Measurements from ENCODE around the gene ESR1. TPM values are rescaled to one million over a fixed set of nuclear protein-coding genes. Genes with fewer than 3 reads are reported as not detected.
A peak's percentile ranks its signal among the peaks of the same experiment; 100 is the strongest.

Gene ESR1
- polyA plus RNA-seq, 1 of the 3 experiments (the other 2 are of a cell fraction) = under 0.01 TPM

GRCh38 chr6:152146385-152146784 lies 338.9 kb downstream of the ESR1 start (continued):
- TF ChIP-seq REST (IDR thresholded peaks at IDR 0.05; ENCODE audit: low read depth, low read length) (peak; percentile 93), NFIC (IDR thresholded peaks at IDR 0.05; ENCODE audit: borderline replicate concordance) (peak; percentile 54; the same call in 1 of the 2 replicates), USF1 (IDR thresholded peaks at IDR 0.05; ENCODE audit: borderline replicate concordance, low read depth) (no peak), RFX5 (IDR thresholded peaks at IDR 0.05; ENCODE audit: low read length) (no peak), RCOR1 (IDR thresholded peaks at IDR 0.05; ENCODE audit: low read length) (no peak), SIN3A (IDR thresholded peaks at IDR 0.05; ENCODE audit: borderline replicate concordance, low read depth, low read length) (no peak), PBX3 (IDR thresholded peaks at IDR 0.05) (peak; percentile 86), ELF1 (IDR thresholded peaks at IDR 0.05) (no peak), MAX (IDR thresholded peaks at IDR 0.05; ENCODE audit: low read depth) (peak; percentile 21; the same call in 1 of the 2 replicates), FOXM1 (IDR thresholded peaks at IDR 0.05; ENCODE audit: low read depth) (no peak), CHD2 (IDR thresholded peaks at IDR 0.05; ENCODE audit: low read length, partially characterized antibody) (no peak), TAF1 (IDR thresholded peaks at IDR 0.05; ENCODE audit: borderline replicate concordance, low read depth, low read length) (no peak), USF2 (IDR thresholded peaks at IDR 0.05; ENCODE audit: borderline replicate concordance, low read depth, low read length) (no peak)

GRCh38 chr6:152147269-152147668 lies 339.8 kb downstream of the ESR1 start:
- DNase-seq = no peak
- Histone ChIP-seq H3K79me2 (ENCODE audit: insufficient read depth) (no peaks in the 10 kb centered on the region), H3K9ac (no peak overlapping the region), H3K4me2 (peak overlapping the region; percentile 46; the same call in 1 of the 2 replicates), H2AFZ (ENCODE audit: low read depth) (no peak overlapping the region), H3K4me3 (ENCODE audit: low read depth in 2 of 2, low read length in 1 of 2) (no peak overlapping the region), H3K36me3 (replicated peaks in 1 of 2; ENCODE audit: control insufficient read depth in 1 of 2, insufficient read depth in 2 of 2, low read length in 1 of 2) (peaks cover 65 to 77% of the 10 kb centered on the region in 2 experiments), H3K27me3 (ENCODE audit: insufficient read depth) (no peaks in the 10 kb centered on the region), H3F3A (replicated peaks; ENCODE audit: insufficient read depth) (peaks cover 27% of the 10 kb centered on the region), H3K4me1 (ENCODE audit: control insufficient read depth in 1 of 2, insufficient read depth in 2 of 2, low read depth in 1 of 2, low read length in 1 of 2) (peaks cover 0 to 11% of the 10 kb centered on the region in 2 experiments; a peak in 1 of 4 replicates), H4K20me1 (ENCODE audit: insufficient read depth) (peaks cover 8% of the 10 kb centered on the region), H3K9me3 (no peaks in the 10 kb centered on the region), H3K9me2 (no peaks in the 10 kb centered on the region), H3K27ac (ENCODE audit: low read depth in 2 of 2, low read length in 1 of 2) (peak overlapping the region; percentile 60 to 68; a peak in 3 of 4 replicates)
- ChIA-PET CTCF (no interaction called here), POLR2A (no interaction called here)
- 96% methylated on average over 6 of the region's 6 CpGs for WGBS (ENCODE audit: low lambda C conversion rate)
- TF ChIP-seq FOSL2 (IDR thresholded peaks at IDR 0.05; ENCODE audit: borderline replicate concordance, low read depth) = no peak
- TF ChIP-seq NRF1 (IDR thresholded peaks at IDR 0.05; ENCODE audit: low read depth, low read length) = no peak

Data from SK-N-SH (cell line).